Adrenal gland (tissue), 12 donors: Measurements from ENCODE around the gene NODAL. TPM values are rescaled to one million over a fixed set of nuclear protein-coding genes. Genes with fewer than 3 reads are reported as not detected.
A peak's percentile ranks its signal among the peaks of the same experiment; 100 is the strongest.

Source experiments
- DNase-seq, 7 donors: peaks; one replicate each; pipeline ENCODE4 v3.0.0-alpha.2; 2019 to 2020
- H3K27ac ChIP-seq, 5 donors: fragments of 200-600 bp; sonication (generic) in 4 of 5; 1 replicate in 3 of 5; 2 replicates in 2 of 5; pipeline versions ENCODE4 v1.5.1 to v1.8.0; 2016 to 2020; ENCODE audit warnings: mild to moderate bottlenecking in 1 of 5
- H3K27me3 ChIP-seq: fragments of 200-600 bp; 2 replicates; pipeline ENCODE4 v1.8.0; 2021
- H3K36me3 ChIP-seq, 2 donors: fragments of 200-600 bp; replicated peaks in 1 of 2; 1 replicate in 1 of 2; 2 replicates in 1 of 2; pipeline versions ENCODE4 v1.5.1 to v1.8.0; 2018 to 2022
- H3K4me1 ChIP-seq, 2 donors: fragments of 200-600 bp; replicated peaks in 1 of 2; 1 replicate in 1 of 2; 2 replicates in 1 of 2; pipeline versions ENCODE4 v1.5.1 to v1.8.0; 2018 to 2021
- H3K4me3 ChIP-seq, 4 donors: fragments of 200-600 bp; sonication (generic) in 3 of 4; one replicate each; pipeline ENCODE4 v1.5.1; 2016 to 2018
- H3K9me3 ChIP-seq, 3 donors: fragments of 200-600 bp; sonication (generic) in 1 of 3; replicated peaks in 1 of 3; 1 replicate in 2 of 3; 2 replicates in 1 of 3; pipeline versions ENCODE4 v1.5.1 to v1.8.0; 2016 to 2021
- CTCF ChIP-seq, 6 experiments: fragments of 450-650 bp in 4 of 6; fragments of 200-600 bp in 2 of 6; sonication (generic) in 1 of 6; IDR thresholded peaks; 1 replicate in 5 of 6; 2 replicates in 1 of 6; pipeline versions ENCODE4 v1.5.1 to v1.8.0; 2016 to 2021; ENCODE audit warnings: antibody characterized with exemption in 6 of 6, mild to moderate bottlenecking in 2 of 6, moderate library complexity in 1 of 6
- POLR2A ChIP-seq, 2 donors: fragments of 450-650 bp; IDR thresholded peaks; one replicate each; pipeline ENCODE4 v1.6.1; 2017; ENCODE audit warnings: antibody characterized with exemption in 2 of 2, mild to moderate bottlenecking in 2 of 2, moderate library complexity in 1 of 2
- WGBS, 4 donors: extraction: QIAGEN DNeasy Blood & Tissue Kit in 2 of 4; methylation state at CpG; one replicate each; pipeline versions ENCODE4 v1.1.5 to v1.1.7; 2013 to 2017; 5-methylcytosine and 5-hydroxymethylcytosine counted together
- intact Hi-C, 2 donors: fragments of 100-400 bp; cut with DNase I; formaldehyde crosslinking; loops; one replicate each; pipeline versions ENCODE4 v1.14.1 to v1.15.0; 2022 to 2023
- polyA plus RNA-seq, 3 donors: library from polyadenylated mRNA; stranded (reverse); fragments of 200-250 nt in 2 of 3; fragments of 350-450 nt in 1 of 3; fragmentation: Illumina TruSeq in 1 of 3; extraction: RNeasy Lipid Tissue Mini Kit (QIAGEN cat#74804) in 1 of 3; gene quantifications; one replicate each; pipeline ENCODE4 v1.2.3, GENCODE V29; 2013 to 2014
- total RNA-seq, 9 donors: library from RNA; depleted of rRNA in 4 of 9; stranded (reverse); fragments of >200 nt in 4 of 9; fragments of 120-200 nt in 1 of 9; fragmentation: NEBNext Ultra II Directional in 1 of 9; extraction: Animal tissue kit (Norgen Biotek cat#: 25700) in 1 of 9; gene quantifications; one replicate each; pipeline versions ENCODE4 v1.1.0 to v1.2.4, GENCODE V29; 2013 to 2023
- donor health status: healthy with polysubstance abuse.
- donor health status: Bipolar disorder and iron deficiency.
- donor health status: DM: yes; HTN: yes; CAD: no.
- donor health status: DM: no; HTN: no; CAD: no.
- donor health status: DM: no; HTN: no; CAD: no.
- donor health status: DM: yes; HTN: yes; CAD: no.

The NODAL gene
- total and polyA plus RNA-seq, 12 donors = not detected

- WGBS, 4 donors = 43 to 47% (median 46%) methylated on average over 4 to 6 of the region's 6 CpGs
- TF ChIP-seq POLR2A (IDR thresholded peaks at IDR 0.05) (no peak), CTCF (IDR thresholded peaks at IDR 0.05) (peak in 2 of 6 experiments; percentile 16 to 18)
- Histone ChIP-seq H3K27me3 (no peaks in the 10 kb centered on the region), H3K4me3 (no peak overlapping the region), H3K4me1 (peaks cover 8 to 18% of the 10 kb centered on the region in 2 donors), H3K36me3 (peaks cover 0 to 34% of the 10 kb centered on the region in 2 donors), H3K9me3 (no peaks in the 10 kb centered on the region), H3K27ac (peak overlapping the region in 2 of 5 donors; percentile 62 to 67)
- intact Hi-C loops = no loop called here
- DNase-seq = peak; percentile 31 to 86 (median 70)
These were observed 10.7 kb downstream of the NODAL start for GRCh38 chr10:70430493-70431445.

- TF ChIP-seq POLR2A (IDR thresholded peaks at IDR 0.05) (no peak), CTCF (IDR thresholded peaks at IDR 0.05) (no peak)
- Histone ChIP-seq H3K9me3 (no peaks in the 10 kb centered on the region), H3K36me3 (peaks cover 0 to 73% of the 10 kb centered on the region in 2 donors), H3K27me3 (no peaks in the 10 kb centered on the region), H3K4me3 (no peak overlapping the region), H3K4me1 (peaks cover 8 to 30% of the 10 kb centered on the region in 2 donors), H3K27ac (no peak overlapping the region)
- WGBS, 4 donors = 94 to 100% (median 98%) methylated on average over 3 of the region's 3 CpGs
- intact Hi-C loops = no loop called here
- no peak for DNase-seq
These were observed 14.7 kb downstream of the NODAL start for GRCh38 chr10:70426823-70427222.

GRCh38 chr10:70425096-70425495 is 16.4 kb downstream of the NODAL start:
- H3K27ac ChIP-seq = no peak overlapping the region
- WGBS, 4 donors = 86 to 92% (median 89%) methylated on average over 2 to 3 of the region's 3 CpGs
- no peak for TF ChIP-seq POLR2A (IDR thresholded peaks at IDR 0.05)
- TF ChIP-seq CTCF (IDR thresholded peaks at IDR 0.05) = no peak

GRCh38 chr10:70424320-70424719 is 17.2 kb downstream of the NODAL start:
- intact Hi-C loops = no loop called here
- no peak for DNase-seq
- Histone ChIP-seq H3K27me3 (no peaks in the 10 kb centered on the region), H3K27ac (no peak overlapping the region), H3K4me3 (no peak overlapping the region), H3K36me3 (peaks cover 0 to 93% of the 10 kb centered on the region in 2 donors), H3K9me3 (no peaks in the 10 kb centered on the region), H3K4me1 (peaks cover 0 to 11% of the 10 kb centered on the region in 2 donors)
- 93 to 100% (median 94%) methylated on average over 3 of the region's 3 CpGs for WGBS, 4 donors
- TF ChIP-seq CTCF (IDR thresholded peaks at IDR 0.05) (no peak), POLR2A (IDR thresholded peaks at IDR 0.05) (no peak)

More at GRCh38 chr10:70425096-70425495, 16.4 kb downstream of the NODAL start:
- H3K9me3 ChIP-seq = no peaks in the 10 kb centered on the region
- no peaks in the 10 kb centered on the region for H3K27me3 ChIP-seq
- H3K4me3 ChIP-seq = no peak overlapping the region
- intact Hi-C loops = no loop called here
- DNase-seq = no peak
- H3K4me1 ChIP-seq = peaks cover 2 to 18% of the 10 kb centered on the region in 2 donors
- H3K36me3 ChIP-seq = peaks cover 0 to 91% of the 10 kb centered on the region in 2 donors
